ENCODE measurements around the gene MIEF1. TPM values are rescaled to one million over a fixed set of nuclear protein-coding genes. Genes with fewer than 3 reads are reported as not detected.

MIEF1 gene
- total RNA-seq, 2 donors from 2014 or later, result 18.8 to 36.9 TPM

GRCh38 chr22:39488563-39489083, 13.5 kb upstream of the MIEF1 start:
- TF ChIP-seq, protein P1, sequence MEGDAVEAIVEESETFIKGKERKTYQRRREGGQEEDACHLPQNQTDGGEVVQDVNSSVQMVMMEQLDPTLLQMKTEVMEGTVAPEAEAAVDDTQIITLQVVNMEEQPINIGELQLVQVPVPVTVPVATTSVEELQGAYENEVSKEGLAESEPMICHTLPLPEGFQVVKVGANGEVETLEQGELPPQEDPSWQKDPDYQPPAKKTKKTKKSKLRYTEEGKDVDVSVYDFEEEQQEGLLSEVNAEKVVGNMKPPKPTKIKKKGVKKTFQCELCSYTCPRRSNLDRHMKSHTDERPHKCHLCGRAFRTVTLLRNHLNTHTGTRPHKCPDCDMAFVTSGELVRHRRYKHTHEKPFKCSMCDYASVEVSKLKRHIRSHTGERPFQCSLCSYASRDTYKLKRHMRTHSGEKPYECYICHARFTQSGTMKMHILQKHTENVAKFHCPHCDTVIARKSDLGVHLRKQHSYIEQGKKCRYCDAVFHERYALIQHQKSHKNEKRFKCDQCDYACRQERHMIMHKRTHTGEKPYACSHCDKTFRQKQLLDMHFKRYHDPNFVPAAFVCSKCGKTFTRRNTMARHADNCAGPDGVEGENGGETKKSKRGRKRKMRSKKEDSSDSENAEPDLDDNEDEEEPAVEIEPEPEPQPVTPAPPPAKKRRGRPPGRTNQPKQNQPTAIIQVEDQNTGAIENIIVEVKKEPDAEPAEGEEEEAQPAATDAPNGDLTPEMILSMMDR (IDR thresholded peaks at IDR 0.05), result no peak
- Histone ChIP-seq H3K4me3 (no peak overlapping the region), H3K4me1 (ENCODE audit: control insufficient read depth in 1 of 2, low read depth in 2 of 2) (no peaks in the 10 kb centered on the region), H3K36me3 (no peaks in the 10 kb centered on the region), H3K9me3 (no peaks in the 10 kb centered on the region), H3K27me3 (replicated peaks; ENCODE audit: insufficient read depth) (no peaks in the 10 kb centered on the region), H3K27ac (no peak overlapping the region)
- ATAC-seq (ENCODE audit: insufficient number of reproducible peaks, low FRiP score, low read depth), result no peak
- no peak for DNase-seq (ENCODE audit: low spot score)

- H3K27me3 ChIP-seq (replicated peaks; ENCODE audit: insufficient read depth), result no peaks in the 10 kb centered on the region
- no peaks in the 10 kb centered on the region for H3K4me1 ChIP-seq (ENCODE audit: control insufficient read depth in 1 of 2, low read depth in 2 of 2)
- no peak overlapping the region for H3K27ac ChIP-seq
- no peaks in the 10 kb centered on the region for H3K9me3 ChIP-seq
- no peak overlapping the region for H3K4me3 ChIP-seq
- TF ChIP-seq, protein P1 (IDR thresholded peaks at IDR 0.05), result no peak
- DNase-seq (ENCODE audit: low spot score) (no peak), ATAC-seq (ENCODE audit: insufficient number of reproducible peaks, low FRiP score, low read depth) (no peak)
- no peaks in the 10 kb centered on the region for H3K36me3 ChIP-seq
These were observed 12.7 kb upstream of the MIEF1 start for GRCh38 chr22:39489094-39490068.

DNA sequence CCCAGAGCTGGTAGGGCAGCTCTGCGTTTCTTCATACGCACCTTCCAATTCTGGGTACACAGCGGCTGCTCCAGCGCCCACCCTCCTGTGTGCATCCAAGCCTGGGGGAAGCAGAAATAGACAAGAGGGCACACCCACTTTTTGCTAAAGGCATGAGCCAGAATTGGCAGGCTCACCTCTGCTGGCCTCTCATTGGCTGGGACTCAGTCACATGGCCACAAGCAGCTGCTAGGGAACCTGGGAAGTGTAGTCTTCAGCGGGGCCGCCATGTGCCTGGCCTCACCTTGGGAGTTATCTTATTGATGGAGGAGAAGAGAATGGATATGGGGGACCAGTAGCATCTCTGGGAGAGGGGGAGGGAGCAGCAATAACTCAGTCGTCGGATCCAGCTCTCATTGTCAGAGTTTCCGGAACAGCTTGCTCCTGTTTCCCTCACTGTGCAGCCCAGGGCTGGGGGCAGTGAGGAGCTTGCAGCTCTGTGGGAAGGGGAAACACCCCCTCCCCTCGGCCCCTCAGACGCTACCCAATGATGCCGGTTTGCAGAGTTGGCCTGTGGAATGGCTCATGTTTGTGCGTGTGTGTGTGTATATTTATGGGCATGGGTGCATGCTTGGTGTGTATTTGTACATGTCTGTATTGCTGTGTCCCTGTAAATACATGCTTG, 11.8 kb upstream of the MIEF1 start:
- no peaks in the 10 kb centered on the region for H3K4me1 ChIP-seq (ENCODE audit: control insufficient read depth in 1 of 2, low read depth in 2 of 2)

DNA sequence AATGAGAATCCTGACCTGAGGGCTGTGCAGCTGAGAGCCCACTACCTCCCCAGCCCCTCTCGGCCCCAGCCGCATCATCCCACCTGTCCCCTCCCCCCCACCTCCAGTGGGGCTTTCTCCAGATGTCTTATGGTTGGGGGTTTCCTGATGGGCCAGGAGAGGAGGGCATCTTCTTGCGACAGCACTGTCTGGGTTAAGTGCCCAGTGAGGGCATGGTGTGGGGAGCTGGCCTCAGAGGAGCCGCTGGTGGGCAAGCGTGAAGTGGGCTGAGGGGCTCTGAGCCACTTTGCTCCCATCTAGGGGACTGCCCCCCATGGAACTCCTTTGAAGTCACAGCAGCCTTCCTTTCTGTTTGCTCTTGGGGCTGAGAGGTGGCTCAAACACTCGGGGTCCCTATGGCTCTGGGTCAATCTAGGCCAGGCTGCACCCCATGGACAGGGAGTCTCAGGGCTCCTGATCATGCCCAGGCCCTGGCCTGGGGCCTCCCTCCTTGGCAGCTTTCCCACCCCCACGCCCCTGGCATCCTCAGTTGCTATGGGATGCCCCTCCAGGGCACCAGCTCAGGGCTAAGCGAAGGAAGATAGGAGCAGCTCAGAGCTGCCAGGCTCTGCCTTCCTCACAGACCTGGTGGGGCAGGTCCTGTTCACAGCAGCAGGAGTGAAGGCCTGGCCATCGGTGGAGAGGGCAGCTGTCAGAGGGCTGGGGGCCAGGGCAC, 11.0 kb upstream of the MIEF1 start:
- H3K9me3 ChIP-seq, result no peaks in the 10 kb centered on the region
- ATAC-seq (ENCODE audit: insufficient number of reproducible peaks, low FRiP score, low read depth), result no peak
- DNase-seq (ENCODE audit: low spot score), result no peak
- no peaks in the 10 kb centered on the region for H3K36me3 ChIP-seq
- no peaks in the 10 kb centered on the region for H3K27me3 ChIP-seq (replicated peaks; ENCODE audit: insufficient read depth)
- TF ChIP-seq, protein P1 (IDR thresholded peaks at IDR 0.05), result no peak
- no peak overlapping the region for H3K4me3 ChIP-seq
- H3K27ac ChIP-seq, result no peak overlapping the region
- no peaks in the 10 kb centered on the region for H3K4me1 ChIP-seq (ENCODE audit: control insufficient read depth in 1 of 2, low read depth in 2 of 2)

More for the DNA sequence above, 11.8 kb upstream of the MIEF1 start:
- TF ChIP-seq, protein P1 (IDR thresholded peaks at IDR 0.05), result no peak
- no peak for DNase-seq (ENCODE audit: low spot score)
- H3K27ac ChIP-seq, result no peak overlapping the region
- H3K27me3 ChIP-seq (replicated peaks; ENCODE audit: insufficient read depth), result no peaks in the 10 kb centered on the region
- no peaks in the 10 kb centered on the region for H3K36me3 ChIP-seq
- H3K4me3 ChIP-seq, result no peak overlapping the region
- no peaks in the 10 kb centered on the region for H3K9me3 ChIP-seq
- ATAC-seq (ENCODE audit: insufficient number of reproducible peaks, low FRiP score, low read depth), result peak; percentile 48

All from thoracic aorta (tissue), 2 donors.